GM13977 (cell line): ENCODE measurements around the gene MCM10.

Source experiments
- DNase-seq: peaks from one replicate; pipeline ENCODE4 v3.0.0; 2012; ENCODE audit warnings: low spot score
- CTCF ChIP-seq: IDR thresholded peaks from 2 replicates; pipeline ENCODE4 v1.5.1; 2012; ENCODE audit warnings: mild to moderate bottlenecking, control low read depth; ENCODE audit not compliant: insufficient read depth; ENCODE audit errors: extremely low read depth, missing control alignments
- in situ Hi-C: fragments of 300-500 bp; cut with MboI; formaldehyde crosslinking; loops from one replicate; pipeline ENCODE4 v1.12.0; 2022; ENCODE audit warnings: low sequenced_read_pairs, low pct_unique_long_range_greater_than_20kb, mixed read lengths, inconsistent platforms; ENCODE audit not compliant: unreplicated experiment

MCM10 gene

DNA sequence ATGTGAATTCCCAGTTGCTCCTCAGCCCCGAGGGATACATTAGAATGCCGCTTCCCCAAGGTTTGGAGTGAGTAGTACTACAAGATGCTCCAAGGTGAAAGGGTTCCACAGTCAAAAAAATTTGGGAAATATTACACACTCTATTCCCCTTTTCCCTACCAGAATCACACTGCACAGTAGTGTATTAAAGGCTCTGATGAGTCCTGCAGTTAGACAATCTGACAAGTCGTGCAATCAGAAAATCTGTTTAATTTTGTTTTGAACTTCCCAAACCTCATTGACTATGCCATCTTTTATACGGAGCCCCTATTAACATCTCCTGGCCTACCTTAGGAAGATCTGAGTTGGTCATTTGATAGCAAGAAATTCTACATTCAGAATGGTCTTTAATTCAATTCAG is 86.4 kb downstream of the MCM10 start:
- no peak for TF ChIP-seq CTCF
- DNase-seq, result no peak
- in situ Hi-C loops, result no loop called here

DNA sequence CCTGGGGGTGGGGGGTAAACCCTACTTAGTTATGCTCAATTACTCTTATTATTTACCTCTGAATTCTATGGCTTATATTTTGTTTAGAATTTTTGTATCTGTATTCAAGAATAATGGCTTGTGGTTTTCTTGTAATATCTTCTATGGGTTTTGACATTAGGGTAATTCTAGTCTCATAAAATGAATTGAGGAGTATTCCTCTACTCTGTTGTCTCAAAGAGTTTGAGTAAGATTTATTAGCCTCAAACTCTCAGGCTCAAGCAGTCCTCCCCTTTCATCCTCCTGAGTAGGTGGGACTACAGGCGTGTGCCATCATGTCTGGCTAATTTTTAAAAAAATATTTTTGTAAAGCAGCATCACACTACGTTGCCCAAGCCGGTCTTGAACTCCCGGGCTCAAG is 92.4 kb downstream of the MCM10 start:
- in situ Hi-C loops, result no loop called here
- no peak for TF ChIP-seq CTCF
- DNase-seq, result no peak

- no peak for TF ChIP-seq CTCF
- DNase-seq, result no peak
- in situ Hi-C loops, result no loop called here
These were observed 95.3 kb downstream of the MCM10 start for GRCh38 chr10:13256627-13257026.

DNA sequence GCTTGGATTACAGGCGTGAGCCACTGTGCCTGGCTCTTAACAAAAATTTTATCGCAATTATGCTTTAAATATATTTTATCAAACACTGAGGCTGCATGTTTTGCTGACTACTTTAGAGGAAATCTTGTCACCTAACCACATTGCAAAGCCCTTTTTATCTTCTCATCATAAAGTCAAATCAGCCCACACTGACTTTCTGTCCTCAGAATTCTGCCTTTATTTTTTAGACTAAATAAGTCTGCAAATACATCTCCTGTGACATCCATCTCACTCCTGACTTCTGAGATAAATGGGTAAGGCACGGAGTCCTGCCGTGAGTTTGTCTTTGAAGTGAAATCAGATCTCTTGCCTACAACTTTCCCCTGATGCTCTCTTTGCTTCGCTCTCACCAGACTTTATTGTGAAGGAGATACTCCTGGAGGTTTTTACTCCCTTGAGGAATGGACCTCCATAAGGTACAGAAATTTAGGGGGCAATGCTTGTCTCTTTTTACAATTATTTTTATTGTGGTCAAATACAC is 96.3 kb downstream of the MCM10 start:
- no peak for DNase-seq
- no peak for TF ChIP-seq CTCF
- in situ Hi-C loops, result no loop called here
